Measurements from ENCODE around the gene ZFP36L1. TPM values are rescaled to one million over a fixed set of nuclear protein-coding genes. Genes with fewer than 3 reads are reported as not detected.
A peak's percentile ranks its signal among the peaks of the same experiment; 100 is the strongest.

The ZFP36L1 gene
- total RNA-seq, 1 donor from 2014 or later: 368 TPM

DNA sequence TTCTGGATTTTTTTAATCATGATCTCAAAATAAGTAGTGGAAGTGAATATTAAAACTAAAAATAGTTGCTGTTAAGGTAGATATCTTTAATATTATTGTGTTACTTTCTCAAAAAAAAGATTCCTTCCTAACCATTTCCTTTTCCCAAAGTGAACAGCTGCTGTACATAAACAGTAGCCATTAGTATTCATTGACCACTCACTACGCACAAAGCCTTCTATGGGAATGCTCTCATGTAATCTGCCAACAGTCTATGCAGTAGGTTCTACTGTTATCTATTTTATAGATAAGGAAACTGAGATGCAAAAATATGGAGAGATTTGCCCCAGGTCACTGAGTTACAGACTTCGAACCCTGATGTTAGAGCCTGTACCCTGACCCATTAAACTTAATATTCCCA, 32.1 kb downstream of the ZFP36L1 start:
- Mint-ChIP-seq H3K36me3 (ENCODE audit: insufficient read depth) (no peaks in the 10 kb centered on the region), H3K4me1 (ENCODE audit: low read depth) (peaks cover 56% of the 10 kb centered on the region)
- DNase-seq (ENCODE audit: low spot score, unreplicated experiment): no peak

DNA sequence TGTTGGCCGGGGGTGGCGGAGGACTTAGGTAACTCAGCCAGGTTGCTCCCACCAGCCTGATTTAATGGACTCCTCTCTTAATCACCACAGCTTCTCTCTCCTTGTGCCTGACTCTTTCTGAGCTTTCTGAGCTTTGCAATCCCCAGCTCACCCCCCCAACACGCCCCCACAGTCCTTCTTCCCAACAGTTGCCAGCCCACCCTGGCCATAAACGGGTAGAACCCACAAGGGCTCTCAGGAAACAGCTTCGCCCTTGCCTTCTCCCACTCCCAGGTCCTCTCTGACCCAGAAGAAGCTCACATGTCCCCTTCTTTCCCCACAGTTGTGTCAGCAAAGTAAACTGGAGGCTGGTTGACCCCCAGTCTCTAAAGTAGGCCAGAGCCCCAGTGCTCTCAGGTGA, 32.9 kb downstream of the ZFP36L1 start:
- Mint-ChIP-seq H3K4me1 (ENCODE audit: low read depth) (peaks cover 64% of the 10 kb centered on the region), H3K27me3 (no peaks in the 10 kb centered on the region), H3K36me3 (ENCODE audit: insufficient read depth) (no peaks in the 10 kb centered on the region), H3K4me3 (ENCODE audit: low read depth) (no peak overlapping the region), H3K27ac (peak overlapping the region; percentile 47), H3K9me3 (ENCODE audit: low read depth) (no peaks in the 10 kb centered on the region)
- no peak for DNase-seq (ENCODE audit: low spot score, unreplicated experiment)
- TF ChIP-seq, protein P1, sequence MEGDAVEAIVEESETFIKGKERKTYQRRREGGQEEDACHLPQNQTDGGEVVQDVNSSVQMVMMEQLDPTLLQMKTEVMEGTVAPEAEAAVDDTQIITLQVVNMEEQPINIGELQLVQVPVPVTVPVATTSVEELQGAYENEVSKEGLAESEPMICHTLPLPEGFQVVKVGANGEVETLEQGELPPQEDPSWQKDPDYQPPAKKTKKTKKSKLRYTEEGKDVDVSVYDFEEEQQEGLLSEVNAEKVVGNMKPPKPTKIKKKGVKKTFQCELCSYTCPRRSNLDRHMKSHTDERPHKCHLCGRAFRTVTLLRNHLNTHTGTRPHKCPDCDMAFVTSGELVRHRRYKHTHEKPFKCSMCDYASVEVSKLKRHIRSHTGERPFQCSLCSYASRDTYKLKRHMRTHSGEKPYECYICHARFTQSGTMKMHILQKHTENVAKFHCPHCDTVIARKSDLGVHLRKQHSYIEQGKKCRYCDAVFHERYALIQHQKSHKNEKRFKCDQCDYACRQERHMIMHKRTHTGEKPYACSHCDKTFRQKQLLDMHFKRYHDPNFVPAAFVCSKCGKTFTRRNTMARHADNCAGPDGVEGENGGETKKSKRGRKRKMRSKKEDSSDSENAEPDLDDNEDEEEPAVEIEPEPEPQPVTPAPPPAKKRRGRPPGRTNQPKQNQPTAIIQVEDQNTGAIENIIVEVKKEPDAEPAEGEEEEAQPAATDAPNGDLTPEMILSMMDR (IDR thresholded peaks at IDR 0.05; ENCODE audit: unreplicated experiment): no peak

More for the DNA sequence above, 32.1 kb downstream of the ZFP36L1 start:
- TF ChIP-seq, protein P1 (IDR thresholded peaks at IDR 0.05; ENCODE audit: unreplicated experiment): no peak
- Mint-ChIP-seq H3K27me3 (no peaks in the 10 kb centered on the region), H3K9me3 (ENCODE audit: low read depth) (no peaks in the 10 kb centered on the region), H3K27ac (no peak overlapping the region), H3K4me3 (ENCODE audit: low read depth) (no peak overlapping the region)

DNA sequence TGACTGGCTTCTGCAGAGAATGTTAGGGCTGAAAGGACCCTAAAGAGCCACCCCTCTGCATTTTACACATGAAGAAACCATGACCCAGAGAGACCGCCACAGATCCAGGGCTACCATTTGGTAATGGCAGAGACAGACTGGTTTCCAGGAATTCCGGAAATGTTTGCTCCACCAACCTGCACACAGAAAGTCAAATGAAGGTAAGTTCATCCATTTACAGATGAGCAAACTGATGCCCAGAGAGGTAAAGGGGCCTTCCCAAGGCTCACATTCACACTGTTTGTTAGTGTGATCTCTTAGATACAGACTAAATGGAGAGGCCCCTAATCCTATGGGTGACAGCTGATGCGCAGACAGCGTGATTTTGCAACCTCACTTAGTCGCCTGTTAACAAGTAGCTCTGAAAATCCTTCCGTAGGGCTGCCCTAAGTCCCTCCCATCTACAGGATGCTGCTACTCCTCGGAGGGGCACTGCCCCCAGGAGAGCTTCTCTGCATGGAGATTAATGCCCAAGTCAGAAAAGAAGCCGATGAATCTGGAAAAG, 33.8 kb downstream of the ZFP36L1 start:
- TF ChIP-seq, protein P1 (IDR thresholded peaks at IDR 0.05; ENCODE audit: unreplicated experiment): no peak
- H3K27ac Mint-ChIP-seq: peak overlapping the region; percentile 69
- H3K4me1 Mint-ChIP-seq (ENCODE audit: low read depth): peaks cover 71% of the 10 kb centered on the region
- no peak for DNase-seq (ENCODE audit: low spot score, unreplicated experiment)
- H3K4me3 Mint-ChIP-seq (ENCODE audit: low read depth): no peak overlapping the region
- H3K27me3 Mint-ChIP-seq: no peaks in the 10 kb centered on the region
- H3K9me3 Mint-ChIP-seq (ENCODE audit: low read depth): no peaks in the 10 kb centered on the region
- H3K36me3 Mint-ChIP-seq (ENCODE audit: insufficient read depth): no peaks in the 10 kb centered on the region

DNA sequence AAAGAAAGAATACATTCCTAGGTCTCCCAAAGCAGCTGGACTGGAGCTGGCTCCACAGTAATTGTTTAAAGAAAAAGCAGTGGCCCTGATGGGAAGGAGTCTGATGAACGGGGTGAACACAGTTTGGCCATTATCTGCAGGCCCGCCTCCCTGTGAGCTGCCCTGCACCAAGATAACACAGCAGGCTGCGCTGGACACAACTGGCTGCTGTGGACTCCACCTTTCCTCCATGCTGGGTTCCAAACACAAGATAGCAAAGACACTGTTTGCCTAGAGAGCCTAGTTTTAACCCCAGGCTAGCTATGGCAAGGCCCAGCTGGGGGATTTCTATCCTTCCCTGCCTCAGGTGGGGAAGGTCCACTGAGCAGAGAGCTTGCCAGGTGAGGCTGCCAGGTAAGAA, 34.6 kb downstream of the ZFP36L1 start:
- Mint-ChIP-seq H3K27ac (peak overlapping the region; percentile 67), H3K27me3 (no peaks in the 10 kb centered on the region), H3K36me3 (ENCODE audit: insufficient read depth) (no peaks in the 10 kb centered on the region), H3K4me3 (ENCODE audit: low read depth) (no peak overlapping the region), H3K9me3 (ENCODE audit: low read depth) (no peaks in the 10 kb centered on the region), H3K4me1 (ENCODE audit: low read depth) (peaks cover 70% of the 10 kb centered on the region)
- TF ChIP-seq, protein P1 (IDR thresholded peaks at IDR 0.05; ENCODE audit: unreplicated experiment): no peak
- no peak for DNase-seq (ENCODE audit: low spot score, unreplicated experiment)

DNA sequence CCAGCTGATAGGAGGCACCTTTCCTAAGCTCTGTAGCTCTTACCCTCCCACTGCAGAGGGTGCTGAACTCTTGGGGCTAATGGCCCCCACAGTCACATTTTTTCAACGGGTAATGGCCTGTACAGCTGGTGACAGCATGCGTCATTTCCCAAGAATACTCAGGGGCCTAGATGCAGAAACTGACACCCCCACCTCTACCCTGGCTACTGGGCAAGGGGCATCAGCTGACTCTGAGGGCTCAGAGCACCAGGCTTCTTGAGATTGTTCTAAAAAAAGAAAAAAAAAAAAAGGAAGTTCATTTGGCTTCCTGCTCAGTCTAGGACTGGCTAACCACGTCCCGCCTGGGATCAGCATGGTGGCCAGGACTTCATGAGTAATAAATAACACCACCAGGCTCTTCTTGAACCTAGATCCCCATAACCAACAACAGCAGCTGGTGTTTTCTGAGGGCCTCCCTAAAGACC, 35.2 kb downstream of the ZFP36L1 start:
- Mint-ChIP-seq H3K27me3 (no peaks in the 10 kb centered on the region), H3K4me1 (ENCODE audit: low read depth) (peaks cover 67% of the 10 kb centered on the region), H3K27ac (no peak overlapping the region)

More for the DNA sequence above, 35.2 kb downstream of the ZFP36L1 start:
- TF ChIP-seq, protein P1 (IDR thresholded peaks at IDR 0.05; ENCODE audit: unreplicated experiment): no peak
- no peak for DNase-seq (ENCODE audit: low spot score, unreplicated experiment)
- no peaks in the 10 kb centered on the region for H3K9me3 Mint-ChIP-seq (ENCODE audit: low read depth)
- no peaks in the 10 kb centered on the region for H3K36me3 Mint-ChIP-seq (ENCODE audit: insufficient read depth)
- no peak overlapping the region for H3K4me3 Mint-ChIP-seq (ENCODE audit: low read depth)
